GM18868 (cell line): ENCODE measurements around the gene PTPDC1.

Experiments used
- ATAC-seq: cut with Tn5 transposase; IDR thresholded peaks from one replicate; pipeline ENCODE4 v1.9.1; 2021; ENCODE audit warnings: mild to moderate bottlenecking, moderate library complexity; ENCODE audit not compliant: unreplicated experiment

Gene PTPDC1, protein sequence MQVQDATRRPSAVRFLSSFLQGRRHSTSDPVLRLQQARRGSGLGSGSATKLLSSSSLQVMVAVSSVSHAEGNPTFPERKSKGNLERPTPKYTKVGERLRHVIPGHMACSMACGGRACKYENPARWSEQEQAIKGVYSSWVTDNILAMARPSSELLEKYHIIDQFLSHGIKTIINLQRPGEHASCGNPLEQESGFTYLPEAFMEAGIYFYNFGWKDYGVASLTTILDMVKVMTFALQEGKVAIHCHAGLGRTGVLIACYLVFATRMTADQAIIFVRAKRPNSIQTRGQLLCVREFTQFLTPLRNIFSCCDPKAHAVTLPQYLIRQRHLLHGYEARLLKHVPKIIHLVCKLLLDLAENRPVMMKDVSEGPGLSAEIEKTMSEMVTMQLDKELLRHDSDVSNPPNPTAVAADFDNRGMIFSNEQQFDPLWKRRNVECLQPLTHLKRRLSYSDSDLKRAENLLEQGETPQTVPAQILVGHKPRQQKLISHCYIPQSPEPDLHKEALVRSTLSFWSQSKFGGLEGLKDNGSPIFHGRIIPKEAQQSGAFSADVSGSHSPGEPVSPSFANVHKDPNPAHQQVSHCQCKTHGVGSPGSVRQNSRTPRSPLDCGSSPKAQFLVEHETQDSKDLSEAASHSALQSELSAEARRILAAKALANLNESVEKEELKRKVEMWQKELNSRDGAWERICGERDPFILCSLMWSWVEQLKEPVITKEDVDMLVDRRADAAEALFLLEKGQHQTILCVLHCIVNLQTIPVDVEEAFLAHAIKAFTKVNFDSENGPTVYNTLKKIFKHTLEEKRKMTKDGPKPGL

DNA sequence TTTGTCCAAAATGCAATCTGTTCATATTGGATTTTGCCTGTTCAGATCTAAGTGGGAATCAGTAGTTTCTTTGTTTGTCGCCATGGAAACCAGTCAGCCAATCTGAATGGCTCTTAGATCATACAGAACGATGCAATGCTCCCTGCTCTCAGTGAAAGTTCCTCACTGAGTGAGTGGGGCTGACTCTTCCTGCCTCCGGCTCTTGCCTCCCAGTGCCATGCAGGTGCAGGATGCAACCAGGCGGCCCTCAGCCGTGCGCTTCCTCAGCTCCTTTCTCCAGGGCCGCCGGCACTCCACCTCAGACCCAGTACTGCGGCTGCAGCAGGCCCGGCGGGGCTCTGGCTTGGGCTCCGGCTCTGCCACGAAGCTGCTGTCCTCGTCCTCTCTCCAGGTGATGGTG is at the start of gene PTPDC1:
TSS of gene PTPDC1 (plus strand) at position 151 of the 400 bp plus-strand sequence. CDS start at position 218, 67 bp downstream.
- no peak for ATAC-seq

DNA sequence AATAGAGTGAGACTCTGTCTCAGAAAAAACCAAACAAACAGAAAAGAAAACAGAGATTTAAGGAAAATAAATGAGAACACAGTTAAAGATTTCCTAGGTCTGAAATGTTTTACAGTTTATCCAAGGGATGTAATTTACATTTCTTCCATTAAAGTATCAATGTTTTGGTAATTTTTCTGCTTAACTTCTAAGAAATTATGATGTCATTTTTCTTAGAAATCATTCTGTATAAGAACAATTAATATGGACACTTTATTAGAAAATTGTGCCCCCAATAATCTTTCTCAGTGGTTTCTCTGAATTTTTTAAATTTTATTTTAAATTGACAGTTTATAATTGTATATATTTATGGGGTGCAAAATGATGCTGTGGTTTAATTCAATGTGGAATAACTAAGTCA is 49.8 kb upstream of the PTPDC1 start:
- no peak for ATAC-seq

DNA sequence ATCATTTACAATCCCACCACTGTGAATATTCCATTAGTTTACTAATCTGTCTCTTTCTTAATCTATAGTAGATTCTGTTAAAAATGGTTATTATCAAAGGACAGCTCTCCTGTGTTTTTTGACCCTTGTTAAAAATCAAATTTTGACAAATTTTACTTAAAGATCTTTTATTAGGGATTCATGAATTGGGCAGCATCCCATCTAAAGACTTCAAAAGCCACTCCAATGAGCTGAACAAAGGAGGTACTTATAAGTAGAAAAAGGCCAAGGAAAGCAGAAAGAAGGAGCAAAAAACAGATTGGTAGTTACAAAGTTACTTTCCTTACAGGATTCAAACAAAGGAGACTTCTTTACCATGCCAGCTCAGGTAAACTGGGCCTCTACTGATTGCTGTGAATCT is 44.5 kb upstream of the PTPDC1 start:
- no peak for ATAC-seq

DNA sequence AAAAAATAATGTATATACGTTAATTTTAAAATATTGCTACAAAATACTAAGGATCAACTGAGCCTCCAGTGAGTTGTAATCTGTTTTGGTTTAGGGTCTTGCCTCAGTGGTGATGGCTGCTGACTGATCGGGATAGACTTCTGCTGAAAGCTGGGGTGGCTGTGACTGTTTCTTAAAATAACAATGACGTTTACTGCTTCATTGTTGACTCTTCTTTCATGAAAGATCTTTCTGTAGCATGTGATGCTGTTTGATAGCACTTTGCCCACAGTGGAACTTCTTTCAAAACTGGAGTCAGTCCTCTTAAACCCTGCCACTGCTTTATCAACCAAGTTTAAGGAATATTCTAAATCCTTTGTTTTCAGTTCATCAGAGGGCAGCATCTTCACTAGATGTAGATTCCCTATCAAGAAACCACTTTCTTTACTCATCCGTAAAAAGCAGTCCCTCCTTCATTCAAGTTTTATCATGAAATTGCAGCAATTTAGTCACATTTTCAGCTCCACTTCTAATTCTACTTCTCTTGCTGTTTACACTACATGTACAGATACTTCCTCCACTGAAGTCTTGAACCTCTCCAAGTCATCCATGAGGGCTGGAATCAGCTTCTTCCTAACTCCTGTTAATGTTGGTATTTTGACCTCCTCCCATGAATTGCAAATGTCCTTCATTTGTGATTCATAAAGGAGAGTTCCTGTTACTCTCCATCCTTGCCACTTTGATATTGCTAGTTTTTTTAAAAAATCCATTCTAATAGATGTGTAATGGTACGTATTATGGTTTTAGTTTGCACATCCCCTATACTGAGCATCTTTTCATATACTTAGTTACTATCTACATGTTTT is 41.5 kb upstream of the PTPDC1 start:
- no peak for ATAC-seq

DNA sequence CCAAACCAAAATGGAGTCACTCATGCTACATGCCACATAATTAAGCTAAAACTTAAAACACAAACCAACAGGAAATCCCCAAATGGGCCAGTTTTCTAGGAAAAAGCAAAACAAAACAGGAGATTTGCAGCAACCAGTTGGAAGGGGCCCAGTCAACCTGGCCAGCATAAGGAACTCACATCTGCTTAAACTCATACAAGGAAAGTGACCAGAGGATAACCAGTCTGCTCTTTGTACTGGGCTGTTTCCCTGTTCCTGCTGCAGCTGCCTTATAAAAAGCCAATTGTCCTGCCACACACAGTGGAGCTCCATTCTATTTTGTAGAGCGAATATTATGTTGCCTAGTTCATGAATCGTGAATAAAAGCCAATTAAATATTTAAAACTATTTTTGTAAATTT is 29.5 kb upstream of the PTPDC1 start:
- no peak for ATAC-seq

DNA sequence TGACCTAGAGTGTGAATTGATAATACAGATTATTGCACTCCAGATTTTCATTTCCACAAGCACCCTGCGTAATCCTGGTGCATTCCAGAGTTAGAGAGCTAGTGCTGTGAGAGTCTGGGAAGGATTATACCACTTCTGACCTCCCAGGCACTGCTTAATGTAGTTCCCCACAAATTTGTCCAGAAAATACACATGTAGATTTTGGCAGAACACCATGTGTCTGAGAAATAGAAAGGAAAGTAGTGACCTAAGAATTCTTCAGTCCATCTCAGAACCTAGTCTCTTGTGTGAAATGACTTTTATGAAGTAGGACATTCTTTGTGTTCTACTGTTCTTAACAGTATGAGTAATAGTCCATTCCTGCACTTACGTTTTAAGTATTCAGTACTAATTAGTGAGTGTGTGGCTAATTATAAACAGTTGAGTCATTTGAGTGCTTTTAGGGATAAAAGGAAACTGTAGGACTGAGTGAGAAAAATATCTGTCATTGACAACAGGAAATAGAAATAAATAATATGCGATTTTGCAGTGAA is 27.8 kb upstream of the PTPDC1 start:
- no peak for ATAC-seq

DNA sequence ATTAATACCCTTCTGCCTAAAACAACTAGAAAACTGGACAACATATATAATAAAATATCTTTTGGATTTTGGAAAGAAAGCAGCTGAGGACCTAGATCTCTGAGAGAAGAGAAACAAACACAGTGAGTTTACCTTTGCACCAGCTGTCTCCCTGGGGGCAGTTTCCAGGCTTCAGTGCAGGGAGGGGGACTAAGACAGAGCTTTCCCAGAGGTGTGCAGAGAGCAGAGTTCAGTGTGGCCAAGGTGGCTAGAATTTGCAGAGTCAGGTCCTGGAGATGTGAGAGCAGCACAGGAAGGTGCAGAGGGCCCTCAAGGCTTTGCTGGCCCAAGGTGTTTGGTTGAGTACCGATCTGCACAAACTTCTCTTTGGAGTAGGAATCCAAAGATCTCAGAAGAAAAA is 26.3 kb upstream of the PTPDC1 start:
- no peak for ATAC-seq

DNA sequence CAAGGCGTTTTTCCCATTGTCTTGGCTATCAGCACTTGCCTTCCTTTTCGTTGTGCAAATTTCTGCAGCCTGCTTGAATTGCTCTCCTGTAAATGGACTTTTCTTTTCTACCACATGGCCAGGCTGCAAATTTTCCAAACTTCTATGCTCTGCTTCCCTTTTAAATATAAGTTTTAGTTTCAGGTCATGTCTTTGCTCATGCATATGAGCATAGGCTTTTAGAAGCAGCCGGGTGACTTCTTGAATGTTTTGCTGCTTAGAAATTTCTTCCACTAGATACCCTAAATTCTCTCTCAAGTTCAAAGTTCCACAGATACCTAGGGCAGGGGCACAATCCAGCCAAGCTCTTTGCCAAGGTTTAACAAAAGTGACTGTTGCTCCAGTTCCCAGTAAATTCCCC is 22.4 kb upstream of the PTPDC1 start:
- ATAC-seq: no peak

DNA sequence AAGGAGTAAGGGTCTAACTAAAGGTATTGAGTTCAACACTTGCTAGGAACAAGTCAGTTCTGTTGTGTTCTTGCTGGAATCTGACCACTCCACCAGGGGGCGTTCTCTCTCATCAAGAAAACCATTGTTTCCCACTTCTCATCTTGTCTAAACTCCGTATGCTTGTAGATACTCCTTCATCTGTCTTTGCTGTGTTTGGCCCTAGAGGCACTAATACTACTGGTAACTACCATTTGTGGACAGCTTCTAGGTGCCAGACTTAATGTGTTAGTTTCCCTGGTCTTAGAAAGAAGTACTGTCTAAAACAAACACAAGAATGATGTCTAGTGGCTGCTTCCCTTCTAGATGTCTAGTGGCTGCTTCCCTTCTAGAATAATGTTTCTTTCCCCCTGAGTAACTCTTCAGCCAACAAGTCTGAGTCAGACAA is 18.7 kb upstream of the PTPDC1 start:
- ATAC-seq: peak; percentile 51

DNA sequence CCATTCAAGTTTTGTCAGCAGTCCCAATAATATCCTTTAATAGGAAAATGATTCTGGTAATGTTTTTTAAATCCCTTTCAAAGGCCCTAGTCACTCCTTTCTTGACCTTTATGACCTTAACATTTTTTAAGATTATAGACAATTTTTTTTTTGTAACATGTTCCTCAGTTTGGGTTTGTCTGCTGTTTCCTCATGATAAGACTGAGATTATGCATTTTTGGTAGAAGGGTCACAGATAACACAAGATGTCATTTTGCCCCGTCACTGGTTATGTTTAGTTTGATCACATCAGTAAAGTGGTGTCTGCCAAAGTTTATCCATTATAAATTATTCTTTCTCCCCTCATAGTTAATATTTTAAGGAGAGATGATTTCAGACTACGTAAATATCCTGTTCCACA is 16.0 kb upstream of the PTPDC1 start:
- ATAC-seq: no peak

DNA sequence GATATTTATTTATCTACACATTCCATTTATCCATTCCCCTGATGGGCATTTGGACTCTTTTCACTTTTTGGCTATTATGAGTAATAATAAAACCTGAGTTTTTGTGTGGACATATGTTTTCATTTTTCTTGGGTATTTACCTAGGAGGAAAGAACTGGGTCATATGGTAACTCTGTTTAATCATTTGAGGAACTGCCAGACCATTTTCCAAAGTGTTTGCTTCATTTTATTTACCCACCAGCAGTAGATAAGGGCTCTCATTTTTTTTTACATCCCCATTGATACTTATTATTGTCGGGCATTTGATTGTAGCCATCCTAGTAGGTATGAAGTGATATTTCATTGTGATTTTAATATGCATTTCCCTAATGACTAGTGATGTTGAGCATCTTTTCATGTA is 7.7 kb upstream of the PTPDC1 start:
- no peak for ATAC-seq

DNA sequence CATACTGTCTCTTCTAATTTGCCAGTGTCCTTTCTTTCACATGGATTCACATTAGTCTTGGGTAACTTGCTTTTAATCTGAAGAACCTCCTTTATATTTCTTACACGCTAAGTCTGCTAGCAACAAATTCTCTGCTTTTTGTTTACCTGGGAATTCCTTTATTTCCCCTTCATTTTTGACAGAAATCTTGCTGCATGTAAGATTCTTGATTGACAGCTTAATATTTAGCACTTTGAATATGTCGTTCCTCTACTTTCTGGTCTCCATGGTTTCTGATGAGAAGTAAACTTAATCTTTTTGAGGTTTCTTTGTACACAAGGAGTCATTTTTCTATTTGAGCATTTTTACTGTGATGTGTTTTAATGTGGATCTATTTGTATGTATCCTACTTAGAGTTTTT is 6.2 kb upstream of the PTPDC1 start:
- ATAC-seq: no peak

DNA sequence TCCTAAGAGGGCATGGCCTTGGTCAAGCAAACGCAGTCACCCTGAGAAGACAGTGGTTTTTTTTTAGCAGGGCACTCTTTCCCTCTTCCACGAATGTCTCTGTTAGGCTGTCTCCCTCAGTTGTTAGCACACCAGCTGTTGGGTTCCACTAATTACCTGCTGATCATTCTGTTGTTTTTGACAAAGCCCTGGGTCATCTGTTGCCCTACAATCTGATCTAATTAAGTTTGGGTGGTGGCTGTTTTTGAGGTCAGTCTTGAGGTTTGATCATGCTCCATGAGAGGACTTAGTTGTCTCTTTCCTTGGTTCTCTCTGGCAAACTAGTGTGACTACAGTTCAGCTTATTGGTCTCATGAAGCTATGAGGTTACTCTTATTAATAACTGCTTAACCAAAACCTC is 5.0 kb upstream of the PTPDC1 start:
- ATAC-seq: no peak

DNA sequence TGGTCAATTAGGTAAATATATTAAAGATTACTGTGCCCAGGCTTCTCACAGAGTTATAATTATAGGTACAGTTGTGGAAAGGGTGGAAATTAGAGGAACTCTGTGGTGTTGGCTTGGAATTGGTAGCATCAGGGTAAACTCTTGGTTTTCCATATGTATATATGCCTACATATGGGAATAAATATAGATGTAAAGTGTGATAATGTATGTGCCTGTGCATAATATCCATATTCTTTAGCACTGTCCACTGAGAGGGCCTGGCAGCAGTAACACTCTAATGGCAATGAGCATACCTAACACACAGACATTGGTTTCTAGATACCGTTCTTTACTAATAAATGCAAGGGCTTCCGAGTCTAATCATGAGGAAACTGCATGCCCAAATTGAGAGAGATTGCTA is 4.0 kb upstream of the PTPDC1 start:
- ATAC-seq: no peak

DNA sequence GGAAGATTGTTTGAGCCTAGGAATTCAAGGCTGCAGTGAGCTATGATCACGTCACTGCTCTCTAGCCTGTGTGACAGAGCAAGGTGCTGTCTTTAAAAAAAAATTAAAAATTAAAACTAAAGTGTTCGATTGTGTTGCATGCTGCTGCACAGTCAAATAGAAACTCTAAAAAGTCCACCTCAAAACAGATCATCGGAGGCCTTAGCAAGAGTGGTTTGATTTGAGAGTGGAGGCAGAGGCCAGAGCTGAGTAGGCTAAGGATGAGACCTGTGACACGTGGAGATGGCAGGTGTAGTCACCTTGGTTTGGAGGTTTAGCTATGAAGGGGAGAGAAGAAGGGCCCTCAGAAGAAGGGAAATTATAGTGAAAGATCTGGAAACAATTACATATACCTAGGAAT is 2.8 kb upstream of the PTPDC1 start:
- no peak for ATAC-seq

DNA sequence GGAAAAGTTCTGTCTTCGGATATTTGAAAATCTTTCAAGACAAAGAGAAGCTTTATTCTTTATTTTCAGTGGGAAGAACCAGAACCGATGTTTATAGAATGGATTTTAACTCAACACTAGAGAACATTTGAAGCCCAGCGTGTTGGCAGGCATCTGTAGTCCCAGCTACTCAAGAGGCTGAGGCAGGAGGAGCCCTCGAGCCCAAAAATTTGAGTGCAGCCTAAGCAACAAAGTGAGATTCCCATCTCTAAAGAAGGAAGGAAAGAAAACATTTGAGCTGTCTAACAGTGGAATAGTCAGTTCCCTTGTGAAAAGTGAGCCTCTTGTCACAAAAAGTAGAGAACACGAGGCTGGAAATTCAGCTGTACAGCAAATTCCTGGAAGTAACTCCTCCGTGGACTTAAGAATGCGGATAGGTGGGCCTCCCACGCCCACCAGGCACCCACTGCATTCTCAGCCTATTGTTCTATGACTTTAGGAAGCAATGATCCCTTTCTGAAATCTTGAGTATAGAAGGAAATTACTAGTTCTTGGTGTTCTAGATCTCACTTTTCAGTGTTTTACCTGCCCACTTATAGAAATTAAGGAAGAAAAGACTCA is 2.3 kb upstream of the PTPDC1 start:
- ATAC-seq: no peak

DNA sequence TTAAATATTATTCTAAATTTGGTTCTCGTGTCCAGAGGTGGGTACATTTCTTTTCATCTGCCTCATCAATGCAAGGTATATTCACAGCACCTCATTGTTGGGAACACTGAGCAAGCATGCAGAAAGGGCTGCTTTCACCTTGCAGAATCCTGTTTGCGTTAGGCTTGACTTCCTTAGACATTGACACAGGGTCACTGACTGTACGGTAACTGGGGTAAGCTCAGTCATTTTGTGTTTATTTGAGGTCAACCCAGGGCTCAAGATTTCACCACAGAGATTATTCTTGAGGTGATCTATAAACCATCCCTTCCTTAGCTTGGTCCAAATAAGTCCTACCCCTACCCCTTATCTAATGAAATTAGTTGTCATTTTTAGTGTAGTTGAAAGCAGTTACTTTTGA is 1.7 kb upstream of the PTPDC1 start:
- ATAC-seq: no peak

DNA sequence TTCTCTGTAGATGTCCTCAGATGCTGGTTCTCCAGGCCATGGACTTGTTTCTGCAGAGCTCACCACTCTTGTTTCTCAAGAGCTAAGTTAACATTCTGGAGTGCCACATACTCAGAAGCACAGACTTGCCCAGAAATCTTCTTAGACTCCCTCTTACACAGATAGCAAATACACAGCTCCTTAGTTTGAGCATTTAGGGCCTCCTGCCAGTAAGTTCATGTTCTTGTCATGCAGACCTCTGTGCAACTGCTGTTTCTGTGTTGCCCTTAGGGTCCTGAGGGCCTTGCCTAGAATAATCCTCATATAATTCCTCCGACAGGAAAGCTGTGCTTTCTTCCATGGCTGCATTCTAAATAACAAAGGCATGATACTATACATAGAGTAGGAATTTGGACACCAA is 1.3 kb upstream of the PTPDC1 start:
- no peak for ATAC-seq

DNA sequence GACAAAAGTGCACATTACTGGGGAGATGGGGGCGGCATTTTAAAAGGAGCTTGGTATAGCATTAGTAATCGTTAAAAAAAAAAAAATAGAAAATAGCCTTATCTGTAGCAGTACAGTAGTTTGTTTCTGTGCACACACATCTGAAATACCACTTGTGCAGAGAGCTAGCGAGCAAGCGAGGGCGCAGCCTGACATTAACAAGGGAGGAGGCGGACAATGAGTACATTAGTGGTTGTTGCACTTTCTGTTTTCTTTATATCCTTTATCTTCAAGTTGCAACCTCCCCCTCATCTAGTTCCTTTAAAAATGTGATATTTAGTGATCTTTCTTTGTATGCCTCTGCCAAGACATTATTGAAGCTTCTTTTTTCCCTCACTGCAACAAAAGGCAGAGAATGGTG is 880 bp upstream of the PTPDC1 start:
- no peak for ATAC-seq

DNA sequence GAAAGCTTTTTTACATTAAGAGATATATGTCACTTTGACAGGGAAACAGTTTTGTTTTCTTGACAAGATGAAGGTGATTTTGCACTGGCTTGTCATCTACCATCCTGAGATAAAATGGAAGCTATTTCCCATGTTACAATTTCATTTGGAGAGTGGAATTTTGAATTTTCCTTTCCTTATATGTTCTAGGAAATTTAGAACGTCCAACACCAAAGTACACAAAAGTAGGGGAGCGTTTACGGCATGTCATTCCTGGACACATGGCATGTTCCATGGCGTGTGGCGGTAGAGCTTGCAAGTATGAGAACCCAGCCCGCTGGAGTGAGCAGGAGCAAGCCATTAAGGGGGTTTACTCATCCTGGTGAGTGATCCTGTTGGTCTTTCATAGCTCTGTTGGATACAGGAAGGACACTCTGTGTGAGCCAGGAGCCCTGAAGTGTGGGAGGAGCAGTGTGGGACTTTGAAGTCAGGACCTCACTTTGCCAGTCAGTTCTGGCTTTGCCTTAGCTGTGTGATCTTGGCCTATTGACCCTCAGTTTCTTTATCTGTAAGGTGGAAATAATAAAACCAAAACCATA is 887 bp downstream of the PTPDC1 start:
- ATAC-seq: no peak
